HG02981 (cell line): ENCODE data around the gene CASZ1.

Experiments used
- ATAC-seq: cut with Tn5 transposase; IDR thresholded peaks from one replicate; pipeline ENCODE4 v1.9.1; 2021; ENCODE audit warnings: mild to moderate bottlenecking, moderate library complexity; ENCODE audit not compliant: unreplicated experiment

Gene CASZ1

GRCh38 chr1:10691740-10692125 lies 104.7 kb downstream of the CASZ1 start:
- ATAC-seq = no peak

GRCh38 chr1:10691075-10691739 lies 105.2 kb downstream of the CASZ1 start:
- ATAC-seq = no peak

- no peak for ATAC-seq
Observed at GRCh38 chr1:10690484-10690883, 106.0 kb downstream of the CASZ1 start.

GRCh38 chr1:10688409-10688786 lies 108.0 kb downstream of the CASZ1 start:
- ATAC-seq = no peak

- ATAC-seq = no peak
Observed at GRCh38 chr1:10687782-10688408, 108.6 kb downstream of the CASZ1 start.

GRCh38 chr1:10687251-10687651 lies 109.2 kb downstream of the CASZ1 start:
- ATAC-seq = no peak

GRCh38 chr1:10686404-10687040 lies 109.9 kb downstream of the CASZ1 start:
- no peak for ATAC-seq

- no peak for ATAC-seq
Observed at GRCh38 chr1:10685808-10686403, 110.5 kb downstream of the CASZ1 start.

- no peak for ATAC-seq
Observed at GRCh38 chr1:10685196-10685807, 111.1 kb downstream of the CASZ1 start.

- ATAC-seq = no peak
Observed at GRCh38 chr1:10684221-10684620, 112.2 kb downstream of the CASZ1 start.

- no peak for ATAC-seq
Observed at GRCh38 chr1:10682449-10683309, 113.8 kb downstream of the CASZ1 start.

- ATAC-seq = no peak
Observed at GRCh38 chr1:10682108-10682445, 114.4 kb downstream of the CASZ1 start.

- ATAC-seq = no peak
Observed at GRCh38 chr1:10681296-10682107, 114.9 kb downstream of the CASZ1 start.

GRCh38 chr1:10680487-10680886 lies 116.0 kb downstream of the CASZ1 start:
- no peak for ATAC-seq

GRCh38 chr1:10679496-10680220 lies 116.8 kb downstream of the CASZ1 start:
- ATAC-seq = no peak

GRCh38 chr1:10678852-10679251 lies 117.6 kb downstream of the CASZ1 start:
- no peak for ATAC-seq

GRCh38 chr1:10678402-10678801 lies 118.0 kb downstream of the CASZ1 start:
- ATAC-seq = no peak

GRCh38 chr1:10677491-10678391 lies 118.7 kb downstream of the CASZ1 start:
- no peak for ATAC-seq
